Hepatocyte (in vitro differentiated cells): ENCODE measurements around the gene FRMD3.

Experiments used
- CTCF ChIP-seq: fragments of 200-600 bp; sonication (generic); IDR thresholded peaks from 2 replicates; pipeline ENCODE4 v1.5.1; 2016; ENCODE audit warnings: antibody characterized with exemption, mild to moderate bottlenecking; ENCODE audit not compliant: poor library complexity
- EZH2 ChIP-seq: fragments of 200-600 bp; sonication (generic); IDR thresholded peaks from 2 replicates; pipeline ENCODE4 v1.6.1; 2016; ENCODE audit warnings: antibody characterized with exemption, mild to moderate bottlenecking, borderline replicate concordance

DNA sequence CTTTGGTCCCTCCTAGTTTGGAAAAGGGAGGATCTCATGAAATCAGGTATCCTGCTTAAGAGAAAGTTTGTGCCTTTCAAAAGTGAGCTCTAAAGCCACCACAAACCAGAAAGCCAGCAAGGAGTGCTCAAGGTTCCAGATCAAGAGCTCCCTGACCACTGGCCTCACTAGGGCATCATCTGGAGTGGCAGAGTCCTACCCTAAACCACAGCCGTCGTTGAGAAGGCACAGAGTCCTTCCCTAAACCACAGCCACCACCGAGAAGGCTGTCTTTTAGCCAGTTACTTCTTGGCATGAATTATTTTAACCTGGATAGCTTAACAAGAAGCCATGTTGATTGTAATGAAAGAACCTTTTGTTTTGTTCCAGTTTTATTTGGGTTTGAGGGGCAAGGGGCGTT is 102.9 kb downstream of the FRMD3 start:
- TF ChIP-seq CTCF (no peak), EZH2 (no peak)
